Uterus (tissue), 4 donors: ENCODE data around the gene ADAR. TPM values are rescaled to one million over a fixed set of nuclear protein-coding genes. Genes with fewer than 3 reads are reported as not detected.

ENCODE experiments used
- DNase-seq, 2 donors: peaks; one replicate each; pipeline ENCODE4 v3.0.0-alpha.2; 2019 to 2020
- H3K27ac ChIP-seq, 2 donors: fragments of 200-600 bp; sonication (generic); 1 replicate in 1 of 2; 2 replicates in 1 of 2; pipeline ENCODE4 v1.5.1; 2016 to 2018
- H3K27me3 ChIP-seq, 2 donors: fragments of 200-600 bp; sonication (generic); one replicate each; pipeline ENCODE4 v1.5.1; 2018 to 2019; ENCODE audit warnings: control low read depth in 1 of 2
- H3K36me3 ChIP-seq, 2 donors: fragments of 200-600 bp; sonication (generic); one replicate each; pipeline ENCODE4 v1.5.1; 2019; ENCODE audit warnings: control low read depth in 1 of 2
- H3K4me1 ChIP-seq, 2 donors: fragments of 200-600 bp; sonication (generic); one replicate each; pipeline ENCODE4 v1.5.1; 2018 to 2019; ENCODE audit warnings: control low read depth in 1 of 2
- H3K4me3 ChIP-seq, 2 donors: fragments of 200-600 bp; sonication (generic); 1 replicate in 1 of 2; 2 replicates in 1 of 2; pipeline ENCODE4 v1.5.1; 2018 to 2019; ENCODE audit warnings: mild to moderate bottlenecking in 1 of 2
- H3K9me3 ChIP-seq, 2 donors: fragments of 200-600 bp; sonication (generic); one replicate each; pipeline ENCODE4 v1.5.1; 2019; ENCODE audit warnings: control low read depth in 1 of 2
- CTCF ChIP-seq, 4 experiments: fragments of 200-600 bp in 2 of 4; fragments of 450-650 bp in 2 of 4; sonication (generic) in 2 of 4; IDR thresholded peaks; one replicate each; pipeline ENCODE4 v1.5.1; 2016 to 2019; ENCODE audit warnings: antibody characterized with exemption in 4 of 4, mild to moderate bottlenecking in 2 of 4, moderate library complexity in 1 of 4
- POLR2A ChIP-seq, 2 donors: fragments of 450-650 bp; IDR thresholded peaks; one replicate each; pipeline ENCODE4 v1.6.1; 2016; ENCODE audit warnings: antibody characterized with exemption in 2 of 2, mild to moderate bottlenecking in 1 of 2, moderate library complexity in 1 of 2
- intact Hi-C: fragments of 100-400 bp; cut with DNase I; formaldehyde crosslinking; loops from one replicate; pipeline ENCODE4 v1.15.1; 2023; ENCODE audit warnings: low total_unique reads
- total RNA-seq, 4 donors: library from RNA; depleted of rRNA in 3 of 4; stranded (reverse); fragments of >200 nt in 3 of 4; gene quantifications; one replicate each; pipeline versions ENCODE4 v1.1.0 to v1.2.4, GENCODE V29; 2014 to 2023
- donor health status: DM: yes; HTN: yes; CAD: no.

ADAR gene
- total RNA-seq, 4 donors from 2014 or later, result 50.9 to 212 (median 101) TPM

- TF ChIP-seq POLR2A (IDR thresholded peaks at IDR 0.05), result no peak
- TF ChIP-seq CTCF (IDR thresholded peaks at IDR 0.05), result no peak
- no peak for DNase-seq
- intact Hi-C loops, result no loop called here
- Histone ChIP-seq H3K27ac (no peak overlapping the region), H3K27me3 (no peaks in the 10 kb centered on the region), H3K4me3 (no peak overlapping the region), H3K9me3 (no peaks in the 10 kb centered on the region), H3K36me3 (no peaks in the 10 kb centered on the region), H3K4me1 (no peaks in the 10 kb centered on the region)
These were observed 31.9 kb upstream of the ADAR start for GRCh38 chr1:154639876-154640275.

GRCh38 chr1:154635171-154635570, 27.2 kb upstream of the ADAR start:
- Histone ChIP-seq H3K4me1 (no peaks in the 10 kb centered on the region), H3K36me3 (no peaks in the 10 kb centered on the region), H3K27me3 (no peaks in the 10 kb centered on the region), H3K27ac (no peak overlapping the region), H3K4me3 (no peak overlapping the region), H3K9me3 (no peaks in the 10 kb centered on the region)
- TF ChIP-seq POLR2A (IDR thresholded peaks at IDR 0.05) (no peak), CTCF (IDR thresholded peaks at IDR 0.05) (no peak)
- intact Hi-C loops, result no loop called here
- no peak for DNase-seq

GRCh38 chr1:154629675-154630073, 21.7 kb upstream of the ADAR start:
- DNase-seq, result no peak
- no peak for TF ChIP-seq POLR2A (IDR thresholded peaks at IDR 0.05)
- H3K4me3 ChIP-seq, result no peak overlapping the region
- H3K27ac ChIP-seq, result no peak overlapping the region
- intact Hi-C loops, result no loop called here
- peaks cover 0 to 3% of the 10 kb centered on the region in 2 donors for H3K4me1 ChIP-seq
- H3K36me3 ChIP-seq, result no peaks in the 10 kb centered on the region
- H3K27me3 ChIP-seq, result no peaks in the 10 kb centered on the region
- H3K9me3 ChIP-seq, result peaks cover 0 to 4% of the 10 kb centered on the region in 2 donors

GRCh38 chr1:154629061-154629674, 21.2 kb upstream of the ADAR start:
- H3K27me3 ChIP-seq, result no peaks in the 10 kb centered on the region
- no peak for DNase-seq
- H3K4me3 ChIP-seq, result no peak overlapping the region
- no peak overlapping the region for H3K27ac ChIP-seq
- intact Hi-C loops, result no loop called here
- peaks cover 0 to 4% of the 10 kb centered on the region in 2 donors for H3K9me3 ChIP-seq
- H3K36me3 ChIP-seq, result no peaks in the 10 kb centered on the region
- peaks cover 0 to 3% of the 10 kb centered on the region in 2 donors for H3K4me1 ChIP-seq
- TF ChIP-seq CTCF (IDR thresholded peaks at IDR 0.05) (no peak), POLR2A (IDR thresholded peaks at IDR 0.05) (no peak)

GRCh38 chr1:154628121-154628405, 20.1 kb upstream of the ADAR start:
- Histone ChIP-seq H3K27ac (peak overlapping the region; percentile 80 to 91), H3K36me3 (no peaks in the 10 kb centered on the region), H3K9me3 (peaks cover 0 to 4% of the 10 kb centered on the region in 2 donors), H3K4me3 (peak overlapping the region; percentile 77 to 82), H3K4me1 (peaks cover 0 to 3% of the 10 kb centered on the region in 2 donors), H3K27me3 (no peaks in the 10 kb centered on the region)
- no peak for TF ChIP-seq CTCF (IDR thresholded peaks at IDR 0.05)
- no peak for TF ChIP-seq POLR2A (IDR thresholded peaks at IDR 0.05)
- DNase-seq, result no peak
- intact Hi-C loops, result no loop called here
